GM20431 (cell line): ENCODE results near the gene OR2AP1.
"Not testable (repeated sequence)": the region's sequence is repeated elsewhere in the genome, so short reads cannot be mapped to it uniquely, and the experiment has no call there.

Experiments
- in situ Hi-C: fragments of 300-500 bp; cut with MseI, MboI; formaldehyde crosslinking; loops from one replicate; pipeline ENCODE4 v1.15.0; 2020; ENCODE audit warnings: low sequenced_read_pairs; ENCODE audit not compliant: unreplicated experiment

The OR2AP1 gene

GRCh38 chr12:55572168-55572567 is at the start of gene OR2AP1:
Gene OR2AP1 (plus strand): TSS chr12:55572468. CDS start chr12:55574415, 1,947 bp downstream.
- in situ Hi-C loops, result no loop called here

GRCh38 chr12:55548235-55548634 is 24.0 kb upstream of the OR2AP1 start:
- in situ Hi-C loops, result not testable (repeated sequence)

- in situ Hi-C loops, result no loop called here
These were observed 23.5 kb upstream of the OR2AP1 start for GRCh38 chr12:55548756-55549155.

GRCh38 chr12:55549302-55549701 is 23.0 kb upstream of the OR2AP1 start, which contains the start of gene OR6C4:
Gene OR6C4 (plus strand): TSS chr12:55549602. CDS start chr12:55551227, 1,625 bp downstream.
- in situ Hi-C loops, result no loop called here

GRCh38 chr12:55554296-55554695 is 18.0 kb upstream of the OR2AP1 start:
- in situ Hi-C loops, result no loop called here

- in situ Hi-C loops, result not testable (repeated sequence)
These were observed 2.2 kb upstream of the OR2AP1 start for GRCh38 chr12:55570060-55570459.

GRCh38 chr12:55570689-55571088 is 1.6 kb upstream of the OR2AP1 start:
- in situ Hi-C loops, result not testable (repeated sequence)

GRCh38 chr12:55582066-55582465 is 9.8 kb downstream of the OR2AP1 start:
- in situ Hi-C loops, result no loop called here

GRCh38 chr12:55585817-55586216 is 13.5 kb downstream of the OR2AP1 start:
- in situ Hi-C loops, result no loop called here

- in situ Hi-C loops, result not testable (repeated sequence)
These were observed 17.9 kb downstream of the OR2AP1 start for GRCh38 chr12:55590152-55590551.

GRCh38 chr12:55607821-55608594 is 35.7 kb downstream of the OR2AP1 start:
- in situ Hi-C loops, result no loop called here

GRCh38 chr12:55610598-55610997 is 38.3 kb downstream of the OR2AP1 start:
- in situ Hi-C loops, result loop anchor here (10.0 kb wide), 1 partner anchor 416 kb away; no protein-coding TSS in a partner anchor

- in situ Hi-C loops, result loop anchor here (10.0 kb wide), 1 partner anchor 418 kb away; no protein-coding TSS in a partner anchor
These were observed 40.4 kb downstream of the OR2AP1 start for GRCh38 chr12:55612646-55613045.

- in situ Hi-C loops, result loop anchor here (10.0 kb wide), 1 partner anchor 420 kb away; no protein-coding TSS in a partner anchor
These were observed 42.5 kb downstream of the OR2AP1 start for GRCh38 chr12:55614764-55615163.

GRCh38 chr12:55619354-55620138 is 47.3 kb downstream of the OR2AP1 start:
- in situ Hi-C loops, result loop anchor here (10.0 kb wide), 1 partner anchor 425 kb away; no protein-coding TSS in a partner anchor

- in situ Hi-C loops, result no loop called here
These were observed 51.8 kb downstream of the OR2AP1 start for GRCh38 chr12:55624056-55624455.
